Hindlimb muscle (tissue), 1 donor: ENCODE data around the gene OCRL. TPM values are rescaled to one million over a fixed set of nuclear protein-coding genes. Genes with fewer than 3 reads are reported as not detected.

Source experiments
- DNase-seq: peaks from one replicate; pipeline ENCODE4 v3.0.0-alpha.2; 2013
- polyA plus RNA-seq: library from polyadenylated mRNA; unstranded; fragments of 120-200 nt; gene quantifications from one replicate; pipeline ENCODE4 v1.2.1, GENCODE V29; 2013; ENCODE audit not compliant: insufficient read length

OCRL gene
- polyA plus RNA-seq, result 11.0 TPM

- DNase-seq, result peak; percentile 64
Observed at GRCh38 chrX:129540068-129540653, at the start of gene OCRL. Gene OCRL, plus strand, starts transcription at chrX:129540259. Its CDS starts 181 bp downstream, at chrX:129540440.

GRCh38 chrX:129490330-129490729, 49.7 kb upstream of the OCRL start:
- no peak for DNase-seq

- DNase-seq, result no peak
Observed at GRCh38 chrX:129493643-129494042, 46.4 kb upstream of the OCRL start.

- DNase-seq, result no peak
Observed at GRCh38 chrX:129494887-129495286, 45.2 kb upstream of the OCRL start.

GRCh38 chrX:129495900-129496299, 44.2 kb upstream of the OCRL start:
- no peak for DNase-seq

GRCh38 chrX:129496625-129497024, 43.4 kb upstream of the OCRL start:
- DNase-seq, result no peak

- DNase-seq, result no peak
Observed at GRCh38 chrX:129497146-129497843, 42.8 kb upstream of the OCRL start.

GRCh38 chrX:129510331-129510730, 29.7 kb upstream of the OCRL start:
- DNase-seq, result no peak

- DNase-seq, result no peak
Observed at GRCh38 chrX:129511689-129512088, 28.4 kb upstream of the OCRL start.

- DNase-seq, result no peak
Observed at GRCh38 chrX:129512409-129512808, 27.6 kb upstream of the OCRL start.

GRCh38 chrX:129516402-129516801, 23.7 kb upstream of the OCRL start:
- no peak for DNase-seq

GRCh38 chrX:129520151-129520550, 19.9 kb upstream of the OCRL start:
- DNase-seq, result no peak

GRCh38 chrX:129522184-129523078, 17.6 kb upstream of the OCRL start:
- DNase-seq, result peak; percentile 63

- DNase-seq, result peak; percentile 80
Observed at GRCh38 chrX:129523079-129523911, 16.8 kb upstream of the OCRL start, which contains the start of gene SMARCA1. Gene SMARCA1, minus strand, starts transcription at chrX:129523490. Its CDS starts 120 bp downstream, at chrX:129523370.

- no peak for DNase-seq
Observed at GRCh38 chrX:129524250-129524850, 15.7 kb upstream of the OCRL start.

GRCh38 chrX:129525162-129525561, 14.9 kb upstream of the OCRL start:
- no peak for DNase-seq

- no peak for DNase-seq
Observed at GRCh38 chrX:129525896-129526295, 14.2 kb upstream of the OCRL start.

- no peak for DNase-seq
Observed at GRCh38 chrX:129529685-129530281, 10.3 kb upstream of the OCRL start.

GRCh38 chrX:129530410-129530809, 9.6 kb upstream of the OCRL start:
- no peak for DNase-seq

GRCh38 chrX:129531132-129531531, 8.9 kb upstream of the OCRL start:
- DNase-seq, result no peak

GRCh38 chrX:129534816-129535578, 5.1 kb upstream of the OCRL start:
- DNase-seq, result no peak
